ENCODE measurements around the gene RNU1-3.
"Not testable (repeated sequence)": the region's sequence is repeated elsewhere in the genome, so short reads cannot be mapped to it uniquely, and the experiment has no call there.

GRCh38 chr1:16710618-16711017 is 43.9 kb upstream of the RNU1-3 start:
- not testable (repeated sequence) for TF ChIP-seq SMAD4 (CRISPR knock-in tag; conservative IDR thresholded peaks at IDR 0.05); CHD4 (IDR thresholded peaks at IDR 0.05; ENCODE audit: insufficient read depth, insufficient replicate concordance, low read depth, low read length, poor library complexity, severe bottlenecking); RNF2 (IDR thresholded peaks at IDR 0.05); NR4A1 (CRISPR knock-in tag; IDR thresholded peaks at IDR 0.05); NR4A1 (tag; IDR thresholded peaks at IDR 0.05)
